Astrocyte (in vitro differentiated cells and primary cell): ENCODE data around the gene PREPL.

ENCODE experiments used
- CTCF ChIP-seq: IDR thresholded peaks from 2 replicates; pipeline ENCODE4 v1.5.1; 2011; ENCODE audit warnings: low read depth, mild to moderate bottlenecking, inconsistent platforms, low read length, moderate library complexity; ENCODE audit not compliant: insufficient read depth
- EZH2 ChIP-seq: IDR thresholded peaks from 2 replicates; pipeline ENCODE4 v1.6.1; 2012; ENCODE audit warnings: mild to moderate bottlenecking, low read length, inconsistent platforms; ENCODE audit not compliant: insufficient read depth

GRCh38 chr2:44371445-44371844 is 10.2 kb upstream of the PREPL start:
- TF ChIP-seq CTCF, result no peak
- TF ChIP-seq EZH2, result no peak
